RWPE1 (cell line): ENCODE results near the gene WDR11.

Source experiments
- CTCF ChIA-PET: fragments of 350-600 bp; sonication (Branson Sonifier 250); formaldehyde crosslinking; extraction: SDS; loops from one replicate; lab custom pipeline; 2021; lab: Yijun Ruan, JAX
- POLR2A ChIA-PET: fragments of 400-600 bp; formaldehyde crosslinking; extraction: SDS; loops from one replicate; lab custom pipeline; 2020; ENCODE audit warnings: antibody characterized with exemption; ENCODE audit not compliant: low non-redundant PET; lab: Yijun Ruan, JAX
- DNase-seq: peaks from one replicate; pipeline ENCODE4 v3.0.0; 2012; ENCODE audit warnings: low spot score
- H3K27ac ChIP-seq: fragments of 450-650 bp; 2 replicates; pipeline ENCODE4 v1.5.1; 2017
- TF ChIP-seq, protein P1 (sequence below): fragments of 450-650 bp; conservative IDR thresholded peaks from 2 replicates; pipeline ENCODE4 v1.5.1; 2017; ENCODE audit warnings: low read depth, mild to moderate bottlenecking

WDR11 gene

DNA sequence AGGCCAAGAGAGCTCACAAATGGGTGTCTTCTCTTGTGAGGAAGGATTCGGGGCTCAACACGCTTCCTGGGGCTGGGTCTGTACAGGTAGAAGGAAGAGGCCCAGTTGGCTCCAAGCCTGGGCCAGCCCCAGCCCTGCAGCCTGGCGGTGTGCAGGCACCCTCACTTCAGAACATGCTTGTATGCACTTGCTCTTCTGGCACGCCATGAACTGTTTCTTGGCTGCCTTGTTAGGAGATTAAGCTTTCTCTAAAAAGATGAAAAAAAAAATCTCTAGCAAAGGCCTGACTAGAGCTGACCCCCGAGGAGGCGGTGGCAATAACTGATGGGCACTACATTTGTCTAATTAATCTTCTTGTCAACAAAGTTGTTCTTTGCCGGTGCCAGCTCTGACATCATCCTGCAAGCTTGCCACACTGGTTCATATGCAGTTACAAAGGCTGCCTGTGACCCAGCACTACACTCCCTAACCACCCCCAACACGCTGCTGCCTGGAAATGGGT lies 94.7 kb downstream of the WDR11 start:
- POLR2A ChIA-PET, result no interaction called here
- CTCF ChIA-PET, result interaction anchor here (0.6 to 1.6 kb wide), 3 partner anchors 663 to 941 kb away, joined by 3 to 5 read pairs (median 3); no protein-coding TSS in a partner anchor
- TF ChIP-seq, protein P1, sequence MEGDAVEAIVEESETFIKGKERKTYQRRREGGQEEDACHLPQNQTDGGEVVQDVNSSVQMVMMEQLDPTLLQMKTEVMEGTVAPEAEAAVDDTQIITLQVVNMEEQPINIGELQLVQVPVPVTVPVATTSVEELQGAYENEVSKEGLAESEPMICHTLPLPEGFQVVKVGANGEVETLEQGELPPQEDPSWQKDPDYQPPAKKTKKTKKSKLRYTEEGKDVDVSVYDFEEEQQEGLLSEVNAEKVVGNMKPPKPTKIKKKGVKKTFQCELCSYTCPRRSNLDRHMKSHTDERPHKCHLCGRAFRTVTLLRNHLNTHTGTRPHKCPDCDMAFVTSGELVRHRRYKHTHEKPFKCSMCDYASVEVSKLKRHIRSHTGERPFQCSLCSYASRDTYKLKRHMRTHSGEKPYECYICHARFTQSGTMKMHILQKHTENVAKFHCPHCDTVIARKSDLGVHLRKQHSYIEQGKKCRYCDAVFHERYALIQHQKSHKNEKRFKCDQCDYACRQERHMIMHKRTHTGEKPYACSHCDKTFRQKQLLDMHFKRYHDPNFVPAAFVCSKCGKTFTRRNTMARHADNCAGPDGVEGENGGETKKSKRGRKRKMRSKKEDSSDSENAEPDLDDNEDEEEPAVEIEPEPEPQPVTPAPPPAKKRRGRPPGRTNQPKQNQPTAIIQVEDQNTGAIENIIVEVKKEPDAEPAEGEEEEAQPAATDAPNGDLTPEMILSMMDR, result no peak
- H3K27ac ChIP-seq, result peak overlapping the region; percentile 79
- peak; percentile 52 for DNase-seq

DNA sequence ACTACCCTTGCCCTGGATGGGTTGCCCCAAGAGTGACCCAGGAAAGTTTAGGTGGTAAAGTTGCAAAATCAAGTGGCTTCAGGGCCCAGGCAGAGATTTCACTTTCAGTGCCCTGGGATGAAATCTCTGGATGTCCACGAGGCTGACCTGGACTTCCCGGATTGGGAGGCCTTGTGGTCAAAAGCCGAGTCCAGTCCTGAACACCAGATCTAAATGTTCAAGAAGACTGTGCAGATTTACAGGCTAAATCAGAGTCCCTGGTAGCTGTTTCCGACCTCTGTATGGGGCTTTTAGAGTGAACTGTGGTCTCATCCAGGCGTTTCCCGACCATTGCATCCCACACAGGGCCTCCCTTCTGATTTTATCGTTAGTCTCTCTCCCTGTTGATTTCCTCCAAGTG lies 95.3 kb downstream of the WDR11 start:
- ChIA-PET POLR2A (no interaction called here), CTCF (interaction anchor here (1.6 kb wide), 1 partner anchor 941 kb away, joined by 5 read pairs; no protein-coding TSS in a partner anchor)
- peak overlapping the region; percentile 79 for H3K27ac ChIP-seq
- TF ChIP-seq, protein P1, result no peak
- DNase-seq, result no peak

DNA sequence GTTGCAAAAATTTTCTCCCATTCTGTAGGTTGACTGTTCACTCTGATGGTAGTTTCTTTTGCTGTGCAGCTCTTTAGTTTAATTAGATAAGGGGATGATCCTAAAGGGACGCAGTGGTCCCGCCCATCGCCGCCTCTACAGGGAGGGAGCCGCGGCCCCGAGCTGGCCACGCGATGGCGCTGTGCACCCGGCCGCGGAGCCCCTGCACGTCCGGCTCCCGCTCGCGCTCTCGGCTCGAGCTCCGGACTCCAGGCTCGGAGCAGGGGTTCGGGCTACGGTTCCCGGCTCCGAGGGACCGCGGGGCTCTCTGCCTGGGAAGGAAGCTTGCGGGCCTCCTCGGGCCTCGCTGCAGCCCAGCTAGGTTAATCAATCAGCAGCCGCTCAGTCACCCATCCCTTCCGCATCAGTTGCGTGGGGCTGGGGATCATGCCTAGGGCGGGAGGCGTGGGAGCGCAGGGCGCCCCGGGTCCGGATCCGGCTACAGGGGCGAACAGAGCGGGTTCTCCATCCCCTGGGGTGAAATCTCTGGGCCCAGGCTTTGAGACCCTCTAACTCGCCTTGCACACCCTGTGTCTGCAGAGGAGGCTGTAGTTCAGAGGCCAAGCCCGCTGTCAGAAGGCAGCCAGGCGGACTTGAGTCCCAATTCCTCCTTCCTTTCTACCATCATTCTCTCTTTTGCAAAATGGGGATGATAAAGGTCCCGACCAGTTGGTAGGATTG lies 97.9 kb downstream of the WDR11 start:
- H3K27ac ChIP-seq, result no peak overlapping the region
- POLR2A ChIA-PET, result no interaction called here
- TF ChIP-seq, protein P1, result no peak; the same call in 1 of the 2 replicates
- CTCF ChIA-PET, result interaction anchor here (0.6 to 1.6 kb wide), 3 partner anchors 8 to 719 kb away, joined by 3 to 4 read pairs (median 3); no protein-coding TSS in a partner anchor
- no peak for DNase-seq

DNA sequence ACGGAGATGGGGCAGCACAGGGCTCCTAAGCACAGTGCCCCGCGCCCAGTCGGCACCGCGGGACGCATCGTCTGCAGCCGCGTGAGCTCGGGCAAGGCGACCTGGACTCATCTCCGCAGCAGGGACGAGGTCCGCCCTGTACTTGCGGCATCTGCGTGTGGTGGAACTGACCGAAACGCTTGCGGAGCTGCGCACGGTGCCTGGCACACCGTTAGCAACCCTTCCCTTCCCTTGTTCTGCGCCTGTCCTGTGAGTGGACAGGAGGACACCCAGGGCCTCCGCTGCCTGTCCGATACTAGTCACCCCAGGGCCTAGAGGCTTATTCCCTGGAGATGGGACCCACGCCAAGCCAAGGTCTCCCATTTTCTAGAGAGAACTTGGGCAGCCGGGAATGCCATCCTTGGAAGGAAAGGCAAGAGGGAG lies 98.5 kb downstream of the WDR11 start:
- POLR2A ChIA-PET, result no interaction called here
- CTCF ChIA-PET, result interaction anchor here (0.6 to 1.6 kb wide), 2 partner anchors 13 to 719 kb away, joined by 3 to 4 read pairs; no protein-coding TSS in a partner anchor
- TF ChIP-seq, protein P1, result no peak
- no peak for DNase-seq
- H3K27ac ChIP-seq, result no peak overlapping the region

DNA sequence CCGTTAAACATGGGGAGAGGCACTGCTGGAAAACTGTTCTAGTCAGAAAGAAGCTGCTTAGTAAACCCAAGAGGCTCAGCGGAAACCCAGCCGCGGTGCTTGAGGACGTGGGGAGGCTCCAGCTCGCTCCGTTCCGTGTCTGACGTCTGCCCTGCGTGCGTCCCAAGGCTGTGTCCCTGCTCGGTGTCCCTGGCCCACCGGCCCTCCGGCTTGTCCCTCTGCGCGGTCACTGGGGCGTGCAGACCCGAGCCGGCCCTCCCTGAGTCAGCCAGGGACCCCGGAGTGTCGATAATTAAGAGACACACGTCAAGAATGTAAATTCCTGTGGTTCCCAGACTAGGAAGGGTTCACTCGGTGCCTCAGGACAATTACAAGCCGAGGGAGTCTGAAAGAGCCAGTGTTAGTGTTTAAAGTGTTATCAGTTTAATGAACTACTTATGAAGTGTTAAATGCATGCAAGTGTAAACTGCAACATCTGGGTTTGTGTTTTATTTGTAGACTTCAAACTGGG lies 98.9 kb downstream of the WDR11 start:
- TF ChIP-seq, protein P1, result no peak
- no peak overlapping the region for H3K27ac ChIP-seq
- DNase-seq, result no peak
- ChIA-PET CTCF (interaction anchor here (1.6 kb wide), 1 partner anchor 13 kb away, joined by 4 read pairs; no protein-coding TSS in a partner anchor), POLR2A (no interaction called here)

DNA sequence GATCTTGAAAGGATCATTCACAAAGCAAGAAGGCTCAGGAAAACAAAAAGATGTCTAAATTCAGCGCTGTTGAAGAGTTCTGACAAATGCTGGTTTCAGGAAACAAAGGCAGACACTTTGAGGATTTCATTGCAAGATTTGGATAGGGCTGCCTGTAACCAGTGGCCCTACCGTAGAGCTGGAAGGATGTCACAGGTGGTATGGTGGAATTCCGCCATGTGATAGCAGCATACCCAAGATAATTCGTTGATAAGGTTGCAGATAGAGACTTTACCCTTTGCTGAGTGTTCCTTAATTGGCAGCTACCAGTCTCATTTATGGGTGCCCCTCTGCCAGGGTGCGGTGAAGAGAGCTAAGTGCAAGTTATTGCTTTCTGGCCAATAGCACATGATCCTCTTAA lies 100.1 kb downstream of the WDR11 start:
- DNase-seq, result no peak
- POLR2A ChIA-PET, result no interaction called here
- TF ChIP-seq, protein P1, result no peak
- CTCF ChIA-PET, result interaction anchor here (0.7 kb wide), 1 partner anchor 263 kb away, joined by 3 read pairs; no protein-coding TSS in a partner anchor
- no peak overlapping the region for H3K27ac ChIP-seq
